PC-3 (cell line): ENCODE data around the gene CRIP2. TPM values are rescaled to one million over a fixed set of nuclear protein-coding genes. Genes with fewer than 3 reads are reported as not detected.

Experiments used
- ATAC-seq: fragments of 200-7000 bp; cut with Tn5 transposase; 2 replicates; pipeline ENCODE4 v1.9.1; 2020; ENCODE audit warnings: mild to moderate bottlenecking, moderate library complexity
- BruUV-seq: library from RNA; stranded (reverse); fragments of 400-500 nt; replicated peaks from 2 replicates; lab custom pipeline; 2021; lab: Mats Ljungman, UMichigan
- CTCF ChIA-PET: fragments of 300-600 bp; sonication (Branson Sonifier 250); formaldehyde crosslinking; loops from one replicate; lab custom pipeline; 2022; ENCODE audit warnings: antibody characterized with exemption; lab: Charles Lee
- POLR2A ChIA-PET: fragments of 300-600 bp; sonication (Branson Sonifier 250); formaldehyde crosslinking; loops from one replicate; lab custom pipeline; 2022; ENCODE audit warnings: antibody characterized with exemption; ENCODE audit not compliant: unreplicated experiment; lab: Charles Lee
- DNase-seq: peaks from one replicate; pipeline ENCODE4 v3.0.0-alpha.2; 2015
- H2AFZ ChIP-seq: fragments of 300-600 bp; sonication (generic); 2 replicates; pipeline ENCODE4 v1.6.0; 2016; ENCODE audit warnings: antibody characterized with exemption, low read length
- H3F3A ChIP-seq: fragments of 300-600 bp; sonication (generic); one replicate; pipeline ENCODE4 v1.6.0; 2017; ENCODE audit warnings: antibody characterized with exemption, low read length, control low read depth, mild to moderate bottlenecking; ENCODE audit not compliant: unreplicated experiment
- H3K27ac ChIP-seq: fragments of 300-600 bp; sonication (generic); 2 replicates; pipeline ENCODE4 v1.5.1; 2016; ENCODE audit warnings: mild to moderate bottlenecking, low read length
- H3K27me3 ChIP-seq: fragments of 300-600 bp; sonication (generic); 2 replicates; pipeline ENCODE4 v1.6.1; 2016; ENCODE audit warnings: low read length, mixed read lengths
- H3K36me3 ChIP-seq: fragments of 300-600 bp; sonication (generic); 2 replicates; pipeline ENCODE4 v1.6.1; 2016; ENCODE audit warnings: low read depth, mixed run types, low read length, mixed read lengths
- H3K4me1 ChIP-seq: fragments of 300-600 bp; sonication (generic); 2 replicates; pipeline ENCODE4 v1.5.1; 2016; ENCODE audit warnings: low read length; ENCODE audit not compliant: insufficient read depth
- H3K4me2 ChIP-seq: fragments of 300-600 bp; sonication (generic); 2 replicates; pipeline ENCODE4 v1.6.0; 2016; ENCODE audit warnings: low read length
- H3K4me3 ChIP-seq: fragments of 300-600 bp; sonication (generic); 2 replicates; pipeline ENCODE4 v1.5.1; 2016; ENCODE audit warnings: mild to moderate bottlenecking, low read length, mixed read lengths
- H3K79me2 ChIP-seq: fragments of 300-600 bp; sonication (generic); 2 replicates; pipeline ENCODE4 v1.6.1; 2017; ENCODE audit warnings: low read length, mixed read lengths
- H3K9ac ChIP-seq: fragments of 300-600 bp; sonication (generic); 2 replicates; pipeline ENCODE4 v1.6.0; 2016; ENCODE audit warnings: mild to moderate bottlenecking, low read length
- H3K9me2 ChIP-seq: fragments of 300-600 bp; sonication (generic); replicated peaks from 2 replicates; pipeline ENCODE4 v1.6.1; 2016; ENCODE audit warnings: mixed run types, low read length, mixed read lengths
- H3K9me3 ChIP-seq: fragments of 300-600 bp; sonication (generic); 2 replicates; pipeline ENCODE4 v1.6.1; 2016; ENCODE audit warnings: low read length, mixed read lengths
- H4K20me1 ChIP-seq: fragments of 300-600 bp; sonication (generic); 2 replicates; pipeline ENCODE4 v1.6.1; 2016; ENCODE audit warnings: low read length, mixed read lengths
- EZH2 ChIP-seq: fragments of 300-600 bp; sonication (generic); IDR thresholded peaks from one replicate; pipeline ENCODE4 v1.6.1; 2017; ENCODE audit warnings: antibody characterized with exemption, mild to moderate bottlenecking, low read length; ENCODE audit not compliant: unreplicated experiment
- EZH2phosphoT487 ChIP-seq: fragments of 300-600 bp; sonication (generic); IDR thresholded peaks from 2 replicates; pipeline ENCODE4 v1.6.1; 2018; ENCODE audit warnings: mild to moderate bottlenecking, antibody characterized with exemption, low read length, borderline replicate concordance
- intact Hi-C: fragments of 100-400 bp; cut with micrococcal nuclease; formaldehyde crosslinking; loops from 2 replicates; pipeline ENCODE4 v1.9.0; 2023
- total RNA-seq: library from RNA; depleted of rRNA; stranded (reverse); fragments of >200 nt; gene quantifications from 2 replicates; pipeline ENCODE4 v1.2.3, GENCODE V29; 2014
- TF ChIP-seq, protein P1 (sequence below): fragments of 300-600 bp; sonication (generic); conservative IDR thresholded peaks from 2 replicates; pipeline ENCODE4 v1.5.1; 2017; ENCODE audit warnings: antibody characterized with exemption, low read depth, mild to moderate bottlenecking, low read length

The CRIP2 gene
- total RNA-seq, 1 experiment from 2014 or later = 100 TPM

DNA sequence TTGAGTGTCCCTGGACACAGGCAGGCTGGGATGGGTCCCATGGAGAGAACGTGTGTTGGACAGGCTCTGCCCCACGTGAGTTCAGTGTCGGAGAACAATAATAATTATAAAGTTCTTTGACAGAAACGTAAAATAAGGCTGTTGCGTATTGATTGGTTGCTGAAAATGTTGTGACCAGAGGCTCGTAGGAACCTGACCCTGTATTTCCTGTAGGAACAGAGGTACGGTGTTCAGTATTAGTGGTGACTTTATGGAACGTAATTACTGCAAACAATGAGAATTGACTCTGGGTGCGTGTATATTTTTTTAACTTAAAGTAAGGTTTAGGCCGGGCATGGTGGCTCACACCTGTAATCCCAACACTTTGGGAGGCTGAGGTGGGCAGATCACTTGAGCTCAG lies 47.2 kb upstream of the CRIP2 start:
- Histone ChIP-seq H3K9me3 (no peaks in the 10 kb centered on the region), H3F3A (peaks cover 5% of the 10 kb centered on the region), H3K9me2 (no peaks in the 10 kb centered on the region), H3K27me3 (no peaks in the 10 kb centered on the region), H3K36me3 (no peaks in the 10 kb centered on the region), H3K4me3 (no peak overlapping the region), H3K4me1 (peaks cover 17% of the 10 kb centered on the region), H3K9ac (no peak overlapping the region), H4K20me1 (peaks cover 14% of the 10 kb centered on the region; the same call in 1 of the 2 replicates), H3K27ac (no peak overlapping the region), H3K79me2 (peaks cover 92% of the 10 kb centered on the region), H3K4me2 (no peak overlapping the region), H2AFZ (no peak overlapping the region)
- no TSS peak for BruUV-seq
- ATAC-seq (no peak), DNase-seq (no peak)
- ChIA-PET CTCF (no interaction called here), POLR2A (no interaction called here)
- intact Hi-C loops = no loop called here
- TF ChIP-seq, protein P1, sequence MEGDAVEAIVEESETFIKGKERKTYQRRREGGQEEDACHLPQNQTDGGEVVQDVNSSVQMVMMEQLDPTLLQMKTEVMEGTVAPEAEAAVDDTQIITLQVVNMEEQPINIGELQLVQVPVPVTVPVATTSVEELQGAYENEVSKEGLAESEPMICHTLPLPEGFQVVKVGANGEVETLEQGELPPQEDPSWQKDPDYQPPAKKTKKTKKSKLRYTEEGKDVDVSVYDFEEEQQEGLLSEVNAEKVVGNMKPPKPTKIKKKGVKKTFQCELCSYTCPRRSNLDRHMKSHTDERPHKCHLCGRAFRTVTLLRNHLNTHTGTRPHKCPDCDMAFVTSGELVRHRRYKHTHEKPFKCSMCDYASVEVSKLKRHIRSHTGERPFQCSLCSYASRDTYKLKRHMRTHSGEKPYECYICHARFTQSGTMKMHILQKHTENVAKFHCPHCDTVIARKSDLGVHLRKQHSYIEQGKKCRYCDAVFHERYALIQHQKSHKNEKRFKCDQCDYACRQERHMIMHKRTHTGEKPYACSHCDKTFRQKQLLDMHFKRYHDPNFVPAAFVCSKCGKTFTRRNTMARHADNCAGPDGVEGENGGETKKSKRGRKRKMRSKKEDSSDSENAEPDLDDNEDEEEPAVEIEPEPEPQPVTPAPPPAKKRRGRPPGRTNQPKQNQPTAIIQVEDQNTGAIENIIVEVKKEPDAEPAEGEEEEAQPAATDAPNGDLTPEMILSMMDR = no peak
- TF ChIP-seq EZH2 (no peak), EZH2phosphoT487 (no peak)

DNA sequence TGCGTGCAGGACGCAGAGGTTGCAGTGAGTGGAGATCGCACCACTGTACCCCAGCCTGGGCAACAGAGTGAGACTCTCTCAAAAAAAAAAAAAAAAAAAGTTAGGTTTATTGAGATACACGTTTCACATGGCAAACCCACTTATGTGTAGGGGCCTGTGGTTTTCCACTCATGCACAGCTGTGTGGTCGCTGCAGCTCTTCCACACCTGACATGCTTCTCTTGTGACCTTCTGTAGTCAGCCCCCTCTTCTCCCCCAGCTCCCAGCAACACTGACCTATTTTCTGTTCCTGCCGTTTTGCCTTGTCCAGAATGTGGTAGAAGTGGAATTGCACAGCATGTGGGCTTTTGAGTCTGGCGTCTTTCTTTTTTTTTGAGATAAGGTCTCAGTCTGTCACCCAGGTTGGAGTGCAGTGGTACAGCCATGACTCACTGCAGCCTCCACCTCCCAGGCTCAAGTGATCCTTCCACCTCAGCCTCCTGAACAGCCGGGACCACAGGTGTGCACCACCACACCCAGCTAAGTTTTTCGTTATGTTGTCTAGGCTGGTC lies 46.6 kb upstream of the CRIP2 start:
- Histone ChIP-seq H2AFZ (no peak overlapping the region), H3K36me3 (no peaks in the 10 kb centered on the region), H3K9me3 (no peaks in the 10 kb centered on the region), H3K4me2 (no peak overlapping the region), H3K9ac (no peak overlapping the region), H3F3A (peaks cover 5% of the 10 kb centered on the region), H3K27ac (no peak overlapping the region), H4K20me1 (peaks cover 14% of the 10 kb centered on the region; the same call in 1 of the 2 replicates), H3K79me2 (peaks cover 92% of the 10 kb centered on the region), H3K9me2 (no peaks in the 10 kb centered on the region), H3K4me1 (peaks cover 17% of the 10 kb centered on the region), H3K27me3 (no peaks in the 10 kb centered on the region), H3K4me3 (no peak overlapping the region)
- intact Hi-C loops = no loop called here
- TF ChIP-seq EZH2phosphoT487 (no peak), EZH2 (no peak)
- TF ChIP-seq, protein P1 = no peak
- DNase-seq (no peak), ATAC-seq (no peak)
- ChIA-PET POLR2A (no interaction called here), CTCF (no interaction called here)
- no TSS peak for BruUV-seq

DNA sequence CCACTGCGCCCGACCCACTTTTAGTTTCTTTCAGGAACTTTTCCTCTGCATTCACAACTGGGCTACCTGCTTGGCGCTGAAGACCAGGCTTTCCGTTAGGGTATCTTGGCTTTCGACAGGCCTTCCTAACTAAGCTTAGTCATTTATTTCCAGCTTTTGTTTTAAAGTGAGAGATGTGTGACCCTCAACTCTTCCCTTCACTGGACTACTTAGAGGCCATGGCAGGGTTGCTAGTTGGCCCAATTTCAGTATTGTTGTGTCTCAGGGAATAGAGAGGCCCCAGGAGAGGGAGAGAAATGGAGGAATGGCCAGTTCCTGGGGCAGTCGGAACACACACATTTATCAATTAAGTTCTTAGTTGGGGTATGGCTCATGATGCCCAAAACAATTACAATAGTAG lies 44.6 kb upstream of the CRIP2 start:
- H4K20me1 ChIP-seq = peaks cover 19% of the 10 kb centered on the region
- CTCF ChIA-PET = no interaction called here
- POLR2A ChIA-PET = interaction anchor here (1.0 kb wide), 1 partner anchor 52 kb away, joined by 7 read pairs; no protein-coding TSS in a partner anchor

More for the DNA sequence above, 44.6 kb upstream of the CRIP2 start:
- DNase-seq (no peak), ATAC-seq (no peak; the same call in 1 of the 2 replicates)
- intact Hi-C loops = loop anchor here (2.0 kb wide), 1 partner anchor 45 kb away; the partner anchor contains the start of gene CRIP2
- H3K27ac ChIP-seq = no peak overlapping the region
- H3K4me3 ChIP-seq = no peak overlapping the region
- H2AFZ ChIP-seq = no peak overlapping the region
- H3K9ac ChIP-seq = no peak overlapping the region
- H3K36me3 ChIP-seq = no peaks in the 10 kb centered on the region
- TF ChIP-seq EZH2phosphoT487 (no peak), EZH2 (no peak)
- TF ChIP-seq, protein P1 = no peak
- H3K27me3 ChIP-seq = no peaks in the 10 kb centered on the region
- H3K79me2 ChIP-seq = peaks cover 92% of the 10 kb centered on the region
- no TSS peak for BruUV-seq
- H3K4me2 ChIP-seq = peak overlapping the region; percentile 57
- no peaks in the 10 kb centered on the region for H3K9me3 ChIP-seq
- H3F3A ChIP-seq = peaks cover 5% of the 10 kb centered on the region
- H3K9me2 ChIP-seq = no peaks in the 10 kb centered on the region
- H3K4me1 ChIP-seq = peaks cover 17% of the 10 kb centered on the region
